ENCODE data around the gene CR1L. TPM values are rescaled to one million over a fixed set of nuclear protein-coding genes. Genes with fewer than 3 reads are reported as not detected.

Gene CR1L
- total and polyA plus RNA-seq, 2 donors (not counting 3 experiments of a cell fraction or from before 2014, with no cell fraction given) = not detected

- no peak overlapping the region for H3K4me3 ChIP-seq (replicated peaks in 1 of 3; ENCODE audit: insufficient read depth in 1 of 3, low read depth in 1 of 3, low read length in 3 of 3)
- intact Hi-C loops (cut with micrococcal nuclease) (no loop called here), dilution Hi-C loops (cut with MboI; ENCODE audit: extremely low pct_ligation_motif_present, low sequenced_read_pairs) (no loop called here)
- DNase-seq (ENCODE audit: low read depth, low spot score) = no peak
- H3K79me2 ChIP-seq (ENCODE audit: control insufficient read depth, insufficient read depth, low read length) = peaks cover 11% of the 10 kb centered on the region
- TF ChIP-seq FOS (IDR thresholded peaks at IDR 0.05; ENCODE audit: borderline replicate concordance, insufficient read depth, low read length) (no peak), CTCF (IDR thresholded peaks at IDR 0.05; ENCODE audit: extremely low read depth in 1 of 2, insufficient read depth in 1 of 2, low read depth in 1 of 2, low read length in 2 of 2) (no peak), EZH2 (IDR thresholded peaks at IDR 0.05; ENCODE audit: borderline replicate concordance, low read depth, low read length, severe bottlenecking) (no peak), POLR2A (IDR thresholded peaks at IDR 0.05; ENCODE audit: low read depth, low read length) (no peak), MYC (IDR thresholded peaks at IDR 0.05; ENCODE audit: low read depth, low read length) (no peak), GATA2 (IDR thresholded peaks at IDR 0.05; ENCODE audit: insufficient read depth, insufficient read length, low read depth, low read length) (no peak), JUN (IDR thresholded peaks at IDR 0.05; ENCODE audit: borderline replicate concordance, insufficient read depth, insufficient read length, low read depth) (no peak), POLR2AphosphoS5 (IDR thresholded peaks at IDR 0.05; ENCODE audit: insufficient read depth, low read depth, low read length) (no peak)
- TF ChIP-seq, protein P1, sequence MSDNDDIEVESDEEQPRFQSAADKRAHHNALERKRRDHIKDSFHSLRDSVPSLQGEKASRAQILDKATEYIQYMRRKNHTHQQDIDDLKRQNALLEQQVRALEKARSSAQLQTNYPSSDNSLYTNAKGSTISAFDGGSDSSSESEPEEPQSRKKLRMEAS (IDR thresholded peaks at IDR 0.05; ENCODE audit: insufficient read depth, insufficient read length) = no peak
- no peaks in the 10 kb centered on the region for H3K27me3 ChIP-seq (ENCODE audit: control insufficient read depth in 2 of 2, insufficient read depth in 2 of 2, low read length in 2 of 2)
- no peaks in the 10 kb centered on the region for H3K9me1 ChIP-seq (replicated peaks; ENCODE audit: control insufficient read depth, extremely low read depth, insufficient read depth, low read length)
- peaks cover 4% of the 10 kb centered on the region for H4K20me1 ChIP-seq (replicated peaks; ENCODE audit: control insufficient read depth, extremely low read depth, insufficient read depth, low read length)
- H3K4me2 ChIP-seq (ENCODE audit: insufficient read depth, low read length) = no peak overlapping the region
- H3K4me1 ChIP-seq (ENCODE audit: control insufficient read depth, extremely low read depth, insufficient read depth, low read length) = no peaks in the 10 kb centered on the region
- no peak overlapping the region for H3K27ac ChIP-seq (ENCODE audit: insufficient read depth, low read depth, low read length)
- H3K36me3 ChIP-seq (ENCODE audit: control insufficient read depth in 2 of 2, extremely low read depth in 1 of 2, insufficient read depth in 2 of 2, low read length in 2 of 2) = peaks cover 19 to 34% of the 10 kb centered on the region in 2 experiments
- no peak overlapping the region for H2AFZ ChIP-seq (ENCODE audit: low read depth, low read length)
- ChIA-PET CTCF (interaction anchor here (0.6 kb wide), 1 partner anchor 908 kb away, joined by 4 read pairs; no protein-coding TSS in a partner anchor), POLR2A (no interaction called here)
- no peak overlapping the region for H3K9ac ChIP-seq (replicated peaks; ENCODE audit: extremely low read depth, insufficient read depth, low read length)
- no TSS peak for BruUV-seq (replicated peaks)
- H3K9me3 ChIP-seq (replicated peaks; ENCODE audit: control insufficient read depth, insufficient read depth, low read length) = no peaks in the 10 kb centered on the region
- no peak for FAIRE-seq
Observed at GRCh38 chr1:207763091-207763490, 118.2 kb downstream of the CR1L start.

All from endothelial cell of umbilical vein (primary cell).